ENCODE results near the gene ACYP2.
A peak's percentile ranks its signal among the peaks of the same experiment; 100 is the strongest.
"Not testable (repeated sequence)": the region's sequence is repeated elsewhere in the genome, so short reads cannot be mapped to it uniquely, and the experiment has no call there.

The ACYP2 gene

DNA sequence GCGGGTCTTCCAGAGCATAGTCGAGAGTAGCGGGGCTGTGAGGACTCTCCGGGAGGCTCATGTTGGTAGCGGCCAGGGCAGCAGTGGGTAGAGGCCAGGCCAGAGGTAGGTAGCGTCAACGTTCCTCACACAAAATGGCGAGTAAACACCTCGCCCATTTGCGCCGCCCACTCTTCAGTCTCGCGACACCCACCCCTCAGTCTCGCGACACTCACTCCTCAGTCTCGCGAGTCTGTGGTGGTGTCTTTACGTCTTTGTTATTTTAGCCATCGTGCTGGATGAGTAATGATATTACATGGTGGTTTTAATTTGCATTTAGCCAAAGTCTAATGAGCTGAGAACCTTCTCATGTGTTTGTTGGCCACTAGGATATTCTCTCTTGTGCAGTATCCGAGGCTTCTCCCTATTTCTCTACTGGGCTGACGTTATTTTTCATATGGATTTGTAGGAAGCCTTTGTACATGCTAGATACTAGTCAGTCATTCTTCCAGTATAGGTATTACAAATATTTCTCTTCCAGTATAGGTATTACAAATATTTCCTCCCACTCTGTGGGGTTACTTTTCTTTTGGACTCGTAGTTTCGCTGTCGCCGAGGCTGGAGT, 140.8 kb downstream of the ACYP2 start, which contains the start of gene TSPYL6:
Gene TSPYL6 (minus strand): TSS at position 139 of the 604 bp plus-strand sequence. CDS start 78 bp downstream, at position 61.
- TF ChIP-seq, protein P1, sequence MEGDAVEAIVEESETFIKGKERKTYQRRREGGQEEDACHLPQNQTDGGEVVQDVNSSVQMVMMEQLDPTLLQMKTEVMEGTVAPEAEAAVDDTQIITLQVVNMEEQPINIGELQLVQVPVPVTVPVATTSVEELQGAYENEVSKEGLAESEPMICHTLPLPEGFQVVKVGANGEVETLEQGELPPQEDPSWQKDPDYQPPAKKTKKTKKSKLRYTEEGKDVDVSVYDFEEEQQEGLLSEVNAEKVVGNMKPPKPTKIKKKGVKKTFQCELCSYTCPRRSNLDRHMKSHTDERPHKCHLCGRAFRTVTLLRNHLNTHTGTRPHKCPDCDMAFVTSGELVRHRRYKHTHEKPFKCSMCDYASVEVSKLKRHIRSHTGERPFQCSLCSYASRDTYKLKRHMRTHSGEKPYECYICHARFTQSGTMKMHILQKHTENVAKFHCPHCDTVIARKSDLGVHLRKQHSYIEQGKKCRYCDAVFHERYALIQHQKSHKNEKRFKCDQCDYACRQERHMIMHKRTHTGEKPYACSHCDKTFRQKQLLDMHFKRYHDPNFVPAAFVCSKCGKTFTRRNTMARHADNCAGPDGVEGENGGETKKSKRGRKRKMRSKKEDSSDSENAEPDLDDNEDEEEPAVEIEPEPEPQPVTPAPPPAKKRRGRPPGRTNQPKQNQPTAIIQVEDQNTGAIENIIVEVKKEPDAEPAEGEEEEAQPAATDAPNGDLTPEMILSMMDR (IDR thresholded peaks at IDR 0.05; ENCODE audit: borderline replicate concordance, control extremely low read depth, extremely low read depth, insufficient read depth, missing control alignments) = no peak
- in situ Hi-C loops (cut with MboI; ENCODE audit: low sequenced_read_pairs, unreplicated experiment) = no loop called here
- DNase-seq (ENCODE audit: low spot score) = no peak

DNA sequence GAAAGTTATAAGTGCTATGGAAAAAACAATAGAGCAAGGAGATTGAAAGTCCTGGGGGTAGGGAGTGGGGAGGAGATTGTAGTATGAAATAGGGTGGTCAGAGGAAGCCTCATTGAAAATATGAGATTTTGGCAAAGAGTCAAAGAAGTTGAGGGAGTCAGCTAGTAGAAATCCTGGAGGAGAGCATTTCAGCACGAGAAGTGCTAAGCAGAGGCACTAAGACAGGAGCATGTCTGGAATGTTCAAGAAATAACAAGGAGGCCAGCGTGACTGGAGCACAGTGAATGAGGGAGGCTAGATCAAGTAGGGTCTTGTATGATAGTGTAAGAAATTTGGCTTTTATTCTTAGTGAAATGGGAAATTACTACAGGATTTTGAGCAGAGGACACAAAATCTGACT, 142.8 kb downstream of the ACYP2 start:
- no peak for DNase-seq (ENCODE audit: low spot score)
- in situ Hi-C loops (cut with MboI; ENCODE audit: low sequenced_read_pairs, unreplicated experiment) = no loop called here
- TF ChIP-seq, protein P1 (IDR thresholded peaks at IDR 0.05; ENCODE audit: borderline replicate concordance, control extremely low read depth, extremely low read depth, insufficient read depth, missing control alignments) = no peak

DNA sequence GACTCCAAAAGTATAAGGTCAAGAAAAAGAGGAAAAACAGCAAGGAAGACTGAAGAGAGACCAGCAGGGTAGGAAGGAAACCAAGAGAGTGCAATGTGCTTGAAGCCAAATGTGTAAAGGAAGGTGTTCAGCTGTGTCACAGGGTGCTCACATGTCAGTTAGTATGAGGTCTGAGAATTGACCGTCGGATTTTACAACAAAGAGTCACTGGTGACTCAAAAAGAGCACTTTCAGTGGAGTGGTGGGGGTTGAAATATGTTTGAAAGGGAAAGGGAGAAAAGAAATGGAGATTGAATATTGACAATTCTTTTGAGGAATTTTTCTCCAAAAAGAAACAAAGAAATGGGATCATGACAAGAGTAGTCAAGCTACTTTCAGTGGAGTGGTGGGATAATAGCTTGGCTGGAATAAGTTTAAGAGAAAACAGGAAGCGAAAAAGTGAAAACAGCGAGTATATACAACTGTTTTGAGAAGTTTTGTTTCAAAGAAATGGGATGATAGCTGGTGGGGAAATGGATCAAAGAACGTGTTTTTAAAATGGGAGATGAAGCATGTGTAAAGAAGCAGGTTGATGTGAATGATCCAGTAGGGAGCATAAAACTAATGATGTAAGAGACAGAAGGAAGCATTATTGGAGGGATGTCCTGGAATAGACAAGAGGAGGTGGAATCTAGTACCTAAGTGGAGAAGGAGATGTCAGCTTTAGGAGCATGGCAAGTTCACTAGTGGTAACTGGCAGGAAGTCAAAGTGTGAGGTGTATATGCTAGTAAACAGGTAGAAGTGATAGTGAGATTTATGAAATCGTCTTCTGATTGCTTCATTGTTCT, 144.2 kb downstream of the ACYP2 start:
- DNase-seq (ENCODE audit: low spot score) = peak; percentile 58
- in situ Hi-C loops (cut with MboI; ENCODE audit: low sequenced_read_pairs, unreplicated experiment) = no loop called here
- TF ChIP-seq, protein P1 (IDR thresholded peaks at IDR 0.05; ENCODE audit: borderline replicate concordance, control extremely low read depth, extremely low read depth, insufficient read depth, missing control alignments) = no peak

DNA sequence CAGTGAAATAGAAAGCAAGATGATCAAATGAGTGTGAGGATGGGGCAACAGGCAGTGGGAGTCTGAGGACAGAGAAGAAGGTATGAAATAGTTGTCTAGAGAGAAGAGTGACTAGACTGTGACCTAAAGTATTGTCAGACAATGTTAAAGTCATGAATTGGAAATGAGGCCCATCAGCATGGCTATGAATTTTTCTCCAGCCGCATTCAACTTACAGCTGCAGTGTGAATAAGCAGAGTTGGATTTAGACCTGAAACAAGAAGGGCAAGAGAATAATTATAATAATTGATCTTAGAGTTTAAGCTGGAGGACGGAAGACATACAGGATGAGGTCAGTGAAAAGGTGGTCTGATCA, 144.8 kb downstream of the ACYP2 start:
- in situ Hi-C loops (cut with MboI; ENCODE audit: low sequenced_read_pairs, unreplicated experiment) = no loop called here
- TF ChIP-seq, protein P1 (IDR thresholded peaks at IDR 0.05; ENCODE audit: borderline replicate concordance, control extremely low read depth, extremely low read depth, insufficient read depth, missing control alignments) = no peak
- no peak for DNase-seq (ENCODE audit: low spot score)

DNA sequence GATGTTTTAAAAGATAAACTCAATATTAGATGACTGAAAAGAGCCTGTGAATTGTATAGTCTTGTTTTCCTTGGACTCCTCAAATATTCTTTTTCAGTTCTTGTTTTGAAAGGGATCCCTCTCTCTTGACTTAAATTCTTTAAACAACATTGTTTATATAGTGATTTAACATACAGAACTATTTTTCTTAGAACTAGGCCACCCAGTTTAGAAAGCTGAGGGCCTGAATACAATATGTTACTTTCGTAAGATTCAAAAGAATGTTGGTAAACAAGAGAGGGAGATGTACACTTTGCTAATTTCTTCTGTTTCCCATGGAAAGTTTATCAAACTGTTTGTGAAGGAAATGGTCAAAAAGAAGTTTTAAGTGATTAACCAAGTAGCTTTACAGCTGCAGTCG, 146.1 kb downstream of the ACYP2 start:
- TF ChIP-seq, protein P1 (IDR thresholded peaks at IDR 0.05; ENCODE audit: borderline replicate concordance, control extremely low read depth, extremely low read depth, insufficient read depth, missing control alignments) = no peak
- in situ Hi-C loops (cut with MboI; ENCODE audit: low sequenced_read_pairs, unreplicated experiment) = no loop called here
- no peak for DNase-seq (ENCODE audit: low spot score)

DNA sequence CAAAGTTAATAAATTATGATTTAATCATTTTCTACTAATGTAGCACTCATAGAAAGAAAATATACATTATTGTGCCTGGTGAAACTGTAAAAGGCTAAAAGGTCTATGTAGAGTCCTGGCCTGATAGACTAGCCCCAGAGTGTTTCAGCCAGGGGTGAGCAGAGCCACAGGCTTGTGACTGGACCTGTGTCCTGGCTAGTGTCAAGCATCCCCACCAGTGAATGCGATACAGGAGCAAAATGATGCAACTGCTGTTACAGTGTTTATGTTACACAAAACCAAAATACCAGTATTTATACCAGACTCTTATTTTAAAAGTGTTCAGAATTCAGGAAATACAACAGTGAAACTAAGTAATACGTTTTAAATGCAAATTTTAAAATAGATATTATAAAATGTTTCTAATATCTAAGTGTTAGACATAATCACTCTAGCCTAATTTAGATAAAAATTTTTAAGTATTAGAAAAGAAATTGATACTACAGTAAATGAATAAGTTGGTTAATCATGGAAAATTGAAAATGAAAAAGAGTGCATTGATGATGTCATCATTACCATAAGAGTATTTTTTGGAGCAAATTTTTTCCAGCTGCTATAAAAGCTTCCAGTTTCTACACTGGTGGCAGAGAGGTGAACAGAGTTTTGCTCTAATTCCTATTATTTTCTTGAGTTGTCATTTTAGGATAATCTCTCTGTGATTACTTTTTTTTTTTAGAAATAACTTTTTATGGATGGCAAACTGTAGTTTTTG, 146.8 kb downstream of the ACYP2 start:
- TF ChIP-seq, protein P1 (IDR thresholded peaks at IDR 0.05; ENCODE audit: borderline replicate concordance, control extremely low read depth, extremely low read depth, insufficient read depth, missing control alignments) = no peak
- no peak for DNase-seq (ENCODE audit: low spot score)
- in situ Hi-C loops (cut with MboI; ENCODE audit: low sequenced_read_pairs, unreplicated experiment) = no loop called here

DNA sequence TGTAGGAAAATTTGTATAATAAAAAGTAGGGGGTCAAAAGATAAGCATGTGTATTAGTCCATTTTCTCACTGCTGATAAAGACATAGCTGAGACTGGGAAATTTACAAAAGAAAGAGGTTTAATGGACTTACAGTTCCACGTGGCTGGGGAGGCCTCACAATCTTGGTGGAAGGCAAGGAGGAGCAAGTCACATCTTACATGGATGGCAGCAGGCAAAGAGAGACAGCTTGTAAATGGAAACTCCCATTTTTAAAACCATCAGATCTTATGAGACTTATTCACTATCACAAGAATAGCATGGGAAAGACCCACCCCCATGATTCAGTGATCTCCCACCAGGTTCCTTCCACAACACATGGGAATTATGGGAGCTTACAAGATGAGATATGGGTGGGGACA, 149.7 kb downstream of the ACYP2 start:
- in situ Hi-C loops (cut with MboI; ENCODE audit: low sequenced_read_pairs, unreplicated experiment) = not testable (repeated sequence)

More for the DNA sequence above, 149.7 kb downstream of the ACYP2 start:
- not testable (repeated sequence) for DNase-seq (ENCODE audit: low spot score)

All from GM13976 (cell line).